ENCODE results near the gene SUSD4.

Gene SUSD4

DNA sequence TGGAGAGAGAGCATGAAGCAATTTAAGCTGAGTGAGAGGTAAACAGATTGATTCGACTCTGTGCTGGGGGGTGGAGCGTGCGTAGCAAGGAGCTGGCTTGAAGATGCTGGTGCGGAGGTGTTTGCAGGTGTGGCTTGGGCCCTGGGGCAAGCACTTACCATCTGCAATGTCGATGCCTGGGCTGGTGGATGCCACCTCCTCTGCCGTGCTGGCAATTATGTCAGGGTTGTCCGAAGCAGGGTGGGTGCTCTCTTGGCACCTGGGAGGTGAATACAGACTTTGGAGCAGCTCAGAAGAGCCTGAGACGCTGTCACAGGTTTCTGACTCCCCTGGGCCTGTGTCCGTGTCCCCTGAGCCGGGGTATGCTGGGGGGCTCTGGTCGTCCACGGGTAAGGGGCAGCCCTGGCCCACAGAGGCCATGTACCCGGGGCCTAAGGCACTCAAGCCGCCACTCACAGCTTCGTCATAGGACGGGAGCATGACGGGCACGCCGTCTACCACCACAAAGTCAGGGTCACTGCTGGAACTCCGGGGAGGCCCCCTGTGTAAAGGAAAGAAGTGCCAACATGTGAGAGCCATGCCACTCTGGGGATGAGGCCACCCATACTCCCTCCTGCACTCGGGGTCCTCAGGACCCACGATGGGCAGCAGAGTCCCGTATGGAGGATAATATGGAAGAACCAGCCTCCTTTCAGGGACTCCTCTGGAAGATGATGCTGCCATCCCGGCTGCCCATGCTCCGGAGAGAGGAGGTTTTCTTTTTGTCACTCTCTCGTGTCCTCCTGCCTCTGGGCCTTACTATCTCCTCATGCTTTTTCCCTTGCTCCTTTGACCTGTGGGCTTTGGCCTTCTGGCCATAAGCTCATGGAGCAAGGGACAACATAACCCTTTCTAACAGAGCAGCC, 140.6 kb downstream of the SUSD4 start:
- no peak overlapping the region for H3K4me3 ChIP-seq (ENCODE audit: low read length)
- H3K4me1 ChIP-seq (ENCODE audit: insufficient read depth, low read length), result no peaks in the 10 kb centered on the region
- H3K9me3 ChIP-seq (ENCODE audit: low read length), result peaks cover 2% of the 10 kb centered on the region
- H2AFZ ChIP-seq (ENCODE audit: low read depth, low read length), result no peak overlapping the region
- H3K27me3 ChIP-seq (ENCODE audit: insufficient read depth, low read length), result peaks cover 2% of the 10 kb centered on the region
- H3K36me3 ChIP-seq (ENCODE audit: insufficient read depth, low read length), result no peaks in the 10 kb centered on the region

DNA sequence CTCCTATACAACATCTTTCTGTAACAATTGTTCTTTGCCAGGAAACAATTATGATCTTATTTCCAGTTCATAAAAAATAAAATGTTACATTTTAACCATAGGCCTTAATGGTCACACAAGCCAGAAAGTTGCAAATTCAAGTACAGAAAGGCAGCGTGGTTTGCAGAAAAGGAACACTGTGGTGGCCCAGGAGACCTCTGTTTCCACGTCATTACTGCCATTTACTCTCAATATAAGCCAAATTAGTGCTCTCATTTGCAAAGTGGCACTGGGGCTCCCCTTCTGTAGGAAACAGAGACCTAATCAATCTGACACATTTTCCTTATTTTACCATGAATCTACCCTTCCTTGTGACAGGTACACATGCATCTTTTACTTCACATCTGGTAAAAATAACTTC, 141.6 kb downstream of the SUSD4 start:
- no peaks in the 10 kb centered on the region for H3K36me3 ChIP-seq (ENCODE audit: insufficient read depth, low read length)
- H3K9me3 ChIP-seq (ENCODE audit: low read length), result peaks cover 2% of the 10 kb centered on the region
- H2AFZ ChIP-seq (ENCODE audit: low read depth, low read length), result no peak overlapping the region
- H3K27me3 ChIP-seq (ENCODE audit: insufficient read depth, low read length), result peaks cover 2% of the 10 kb centered on the region
- H3K4me1 ChIP-seq (ENCODE audit: insufficient read depth, low read length), result no peaks in the 10 kb centered on the region
- H3K4me3 ChIP-seq (ENCODE audit: low read length), result no peak overlapping the region

DNA sequence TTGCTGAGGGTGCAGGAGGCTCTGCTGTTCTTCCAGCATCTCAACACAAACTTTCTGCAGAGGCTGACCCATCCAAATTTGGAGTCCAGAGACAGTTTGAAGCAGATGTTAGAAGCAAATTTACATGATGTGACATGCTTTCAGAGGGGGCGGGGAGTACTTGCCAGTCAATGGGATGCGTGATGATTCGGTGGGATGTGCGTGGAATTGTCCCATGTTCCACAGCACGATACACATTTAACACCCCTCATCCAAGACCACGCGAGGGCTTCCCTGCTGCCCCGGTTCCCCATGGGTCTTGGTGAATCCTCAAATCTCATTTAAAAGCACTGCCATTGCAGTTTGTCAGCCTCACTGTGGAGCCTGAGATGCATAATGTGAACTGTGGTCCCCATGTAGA, 142.3 kb downstream of the SUSD4 start:
- no peaks in the 10 kb centered on the region for H3K4me1 ChIP-seq (ENCODE audit: insufficient read depth, low read length)
- H3K36me3 ChIP-seq (ENCODE audit: insufficient read depth, low read length), result no peaks in the 10 kb centered on the region
- H3K4me3 ChIP-seq (ENCODE audit: low read length), result no peak overlapping the region
- H3K27me3 ChIP-seq (ENCODE audit: insufficient read depth, low read length), result peaks cover 2% of the 10 kb centered on the region
- H3K9me3 ChIP-seq (ENCODE audit: low read length), result peaks cover 2% of the 10 kb centered on the region
- H2AFZ ChIP-seq (ENCODE audit: low read depth, low read length), result no peak overlapping the region

DNA sequence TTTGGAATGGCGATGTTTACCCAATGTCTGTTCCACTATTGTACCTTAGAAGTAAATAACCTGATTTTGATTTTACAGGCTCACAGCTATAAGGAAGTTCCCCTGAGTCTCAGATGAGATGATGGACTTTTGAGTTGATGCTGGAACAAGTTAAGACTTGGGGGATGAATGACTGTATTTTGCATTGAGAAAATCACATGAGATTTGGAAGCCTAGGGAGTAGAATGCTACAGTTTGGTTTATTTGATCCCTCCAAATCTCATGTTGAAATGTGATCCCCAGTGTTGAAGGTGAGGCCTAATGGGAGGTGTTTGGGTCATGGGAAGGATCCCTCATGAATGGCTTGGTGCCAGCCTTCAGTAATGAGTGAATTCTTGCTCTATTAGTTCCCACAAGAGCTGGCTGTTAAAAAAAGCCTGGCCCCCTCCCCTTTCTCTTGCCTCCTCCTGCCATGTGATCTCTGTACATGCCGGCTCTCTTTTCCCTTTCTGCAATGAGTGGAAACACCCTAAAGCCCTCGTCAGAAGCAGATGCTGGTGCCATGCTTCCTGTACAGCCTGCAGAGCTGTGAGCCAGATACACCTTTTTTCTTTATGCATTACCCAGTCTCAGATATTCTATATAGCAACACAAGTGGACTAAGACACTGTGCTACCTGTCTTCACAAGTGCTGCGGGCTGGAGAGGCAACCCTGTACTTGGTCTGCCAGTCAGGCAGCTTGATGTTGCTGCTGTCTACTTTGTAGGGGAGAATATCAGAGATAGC, 143.9 kb downstream of the SUSD4 start:
- H3K27me3 ChIP-seq (ENCODE audit: insufficient read depth, low read length), result no peaks in the 10 kb centered on the region
- no peak overlapping the region for H3K4me3 ChIP-seq (ENCODE audit: low read length)
- H3K4me1 ChIP-seq (ENCODE audit: insufficient read depth, low read length), result no peaks in the 10 kb centered on the region
- H3K36me3 ChIP-seq (ENCODE audit: insufficient read depth, low read length), result no peaks in the 10 kb centered on the region
- H3K9me3 ChIP-seq (ENCODE audit: low read length), result peaks cover 2% of the 10 kb centered on the region
- H2AFZ ChIP-seq (ENCODE audit: low read depth, low read length), result no peak overlapping the region

DNA sequence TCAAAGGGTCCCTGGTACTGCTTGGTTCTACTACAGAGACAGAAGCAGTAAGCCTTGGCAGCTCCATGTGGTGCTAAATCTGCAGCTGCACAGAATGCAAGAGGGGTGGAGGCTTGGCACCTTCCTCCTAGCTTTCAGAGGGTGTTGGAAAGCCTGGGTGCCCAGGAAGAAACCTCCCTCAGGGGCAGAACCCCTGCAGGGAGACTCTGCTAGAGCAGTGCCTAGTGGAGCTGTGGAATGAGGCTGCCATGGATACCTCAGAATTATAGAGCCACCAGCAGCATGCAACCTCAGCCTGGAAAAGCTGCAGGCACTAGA, 144.7 kb downstream of the SUSD4 start:
- H2AFZ ChIP-seq (ENCODE audit: low read depth, low read length), result no peak overlapping the region
- no peak overlapping the region for H3K4me3 ChIP-seq (ENCODE audit: low read length)
- no peaks in the 10 kb centered on the region for H3K4me1 ChIP-seq (ENCODE audit: insufficient read depth, low read length)
- H3K27me3 ChIP-seq (ENCODE audit: insufficient read depth, low read length), result no peaks in the 10 kb centered on the region
- peaks cover 2% of the 10 kb centered on the region for H3K9me3 ChIP-seq (ENCODE audit: low read length)
- H3K36me3 ChIP-seq (ENCODE audit: insufficient read depth, low read length), result no peaks in the 10 kb centered on the region

DNA sequence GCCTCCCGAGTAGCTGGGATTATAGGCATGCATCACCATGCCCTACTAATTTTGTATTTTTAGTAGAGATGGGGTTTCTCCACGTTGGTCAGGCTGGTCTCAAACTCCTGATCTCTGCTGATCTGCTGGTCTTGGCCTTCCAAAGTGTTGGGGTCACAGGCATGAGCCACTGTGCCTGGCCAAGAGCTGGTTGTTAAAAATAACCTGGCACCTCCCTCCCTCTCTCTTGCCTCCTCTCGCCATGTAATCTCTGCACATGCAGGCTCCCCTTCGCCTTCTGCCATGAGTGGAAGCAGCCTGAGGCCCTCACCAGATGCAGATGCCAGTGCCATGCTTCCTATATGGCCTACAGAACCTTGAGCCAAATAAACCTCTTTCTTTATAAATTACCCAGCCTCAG, 146.2 kb downstream of the SUSD4 start:
- H2AFZ ChIP-seq (ENCODE audit: low read depth, low read length), result no peak overlapping the region
- no peaks in the 10 kb centered on the region for H3K36me3 ChIP-seq (ENCODE audit: insufficient read depth, low read length)
- H3K9me3 ChIP-seq (ENCODE audit: low read length), result peaks cover 2% of the 10 kb centered on the region
- H3K27me3 ChIP-seq (ENCODE audit: insufficient read depth, low read length), result no peaks in the 10 kb centered on the region
- H3K4me1 ChIP-seq (ENCODE audit: insufficient read depth, low read length), result no peaks in the 10 kb centered on the region
- no peak overlapping the region for H3K4me3 ChIP-seq (ENCODE audit: low read length)

DNA sequence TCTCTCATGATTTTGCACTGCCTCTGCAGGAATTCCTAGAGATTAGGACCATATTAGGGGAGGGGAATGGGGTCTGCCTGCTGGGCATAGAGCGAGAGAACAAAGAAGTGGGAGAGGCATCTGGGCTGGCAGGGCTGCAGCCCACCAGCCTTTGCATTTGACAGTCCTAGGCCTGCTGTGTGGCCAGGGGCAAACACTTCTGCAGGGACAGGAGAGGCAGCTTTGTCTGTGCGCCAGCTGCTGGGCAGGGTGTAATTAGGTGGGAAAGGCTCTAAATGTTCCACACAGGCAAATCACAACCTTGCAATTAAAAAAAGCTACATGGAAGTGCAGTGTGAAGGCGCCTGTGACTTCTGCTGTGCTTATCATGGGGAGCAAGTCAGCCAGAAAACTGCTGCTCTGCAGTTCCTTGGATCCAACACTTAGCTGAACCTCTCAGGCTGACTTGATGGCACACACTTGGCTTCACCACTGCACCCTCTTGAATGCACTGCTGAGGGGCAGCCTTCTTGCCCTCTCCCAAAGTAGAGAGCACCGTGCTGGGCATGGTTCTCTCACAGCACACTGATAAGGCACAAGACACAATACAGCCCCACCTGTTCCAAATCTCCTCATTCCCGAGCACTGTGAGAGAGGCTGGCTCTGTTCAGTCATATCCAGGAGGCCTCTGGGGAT, 147.3 kb downstream of the SUSD4 start:
- Histone ChIP-seq H3K27me3 (ENCODE audit: insufficient read depth, low read length) (no peaks in the 10 kb centered on the region), H3K36me3 (ENCODE audit: insufficient read depth, low read length) (no peaks in the 10 kb centered on the region), H3K9me3 (ENCODE audit: low read length) (peaks cover 2% of the 10 kb centered on the region), H2AFZ (ENCODE audit: low read depth, low read length) (no peak overlapping the region), H3K4me3 (ENCODE audit: low read length) (no peak overlapping the region), H3K4me1 (ENCODE audit: insufficient read depth, low read length) (no peaks in the 10 kb centered on the region)

DNA sequence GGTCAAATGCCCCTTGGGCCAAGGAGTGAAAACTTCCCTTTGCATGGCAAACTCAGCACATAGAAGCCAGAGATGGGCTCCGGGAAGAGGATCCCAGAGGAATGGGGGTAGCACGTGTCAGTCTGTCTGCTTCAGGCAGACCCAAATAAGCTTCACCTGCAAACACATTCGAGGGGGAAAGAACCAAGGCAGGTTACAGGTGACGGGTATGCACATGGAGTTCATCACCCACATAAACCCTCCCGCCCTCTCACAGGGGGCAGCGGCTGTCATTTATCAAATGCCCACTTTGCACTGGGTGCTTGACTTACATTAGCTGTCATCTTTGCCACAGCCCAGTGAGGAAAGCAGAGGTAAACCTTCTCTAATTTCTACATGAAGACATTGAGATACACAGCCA, 147.9 kb downstream of the SUSD4 start:
- Histone ChIP-seq H3K4me3 (ENCODE audit: low read length) (no peak overlapping the region), H3K9me3 (ENCODE audit: low read length) (peaks cover 2% of the 10 kb centered on the region), H2AFZ (ENCODE audit: low read depth, low read length) (no peak overlapping the region), H3K27me3 (ENCODE audit: insufficient read depth, low read length) (no peaks in the 10 kb centered on the region), H3K4me1 (ENCODE audit: insufficient read depth, low read length) (no peaks in the 10 kb centered on the region), H3K36me3 (ENCODE audit: insufficient read depth, low read length) (no peaks in the 10 kb centered on the region)

DNA sequence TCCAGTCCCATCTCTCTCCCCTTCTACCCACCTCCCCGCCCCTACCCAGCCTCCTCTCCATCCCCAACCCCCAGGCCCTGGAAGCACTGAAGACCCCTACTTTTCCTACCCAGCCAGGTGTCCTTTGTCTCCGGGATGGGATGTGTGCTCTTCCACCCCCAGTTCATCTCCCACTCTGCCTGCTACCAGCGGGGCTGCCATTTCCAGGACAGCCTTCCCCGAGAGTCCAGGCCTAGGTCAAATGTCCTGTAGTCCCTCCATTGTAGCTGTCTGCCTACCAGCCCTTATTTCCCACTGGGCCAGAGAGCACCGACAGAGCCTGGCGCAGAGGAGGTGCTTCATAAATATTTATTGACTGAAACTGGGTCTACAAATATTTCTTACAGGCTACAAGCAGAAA, 148.9 kb downstream of the SUSD4 start:
- Histone ChIP-seq H2AFZ (ENCODE audit: low read depth, low read length) (no peak overlapping the region), H3K36me3 (ENCODE audit: insufficient read depth, low read length) (no peaks in the 10 kb centered on the region), H3K27me3 (ENCODE audit: insufficient read depth, low read length) (no peaks in the 10 kb centered on the region), H3K4me1 (ENCODE audit: insufficient read depth, low read length) (no peaks in the 10 kb centered on the region), H3K4me3 (ENCODE audit: low read length) (no peak overlapping the region), H3K9me3 (ENCODE audit: low read length) (peaks cover 2% of the 10 kb centered on the region)

DNA sequence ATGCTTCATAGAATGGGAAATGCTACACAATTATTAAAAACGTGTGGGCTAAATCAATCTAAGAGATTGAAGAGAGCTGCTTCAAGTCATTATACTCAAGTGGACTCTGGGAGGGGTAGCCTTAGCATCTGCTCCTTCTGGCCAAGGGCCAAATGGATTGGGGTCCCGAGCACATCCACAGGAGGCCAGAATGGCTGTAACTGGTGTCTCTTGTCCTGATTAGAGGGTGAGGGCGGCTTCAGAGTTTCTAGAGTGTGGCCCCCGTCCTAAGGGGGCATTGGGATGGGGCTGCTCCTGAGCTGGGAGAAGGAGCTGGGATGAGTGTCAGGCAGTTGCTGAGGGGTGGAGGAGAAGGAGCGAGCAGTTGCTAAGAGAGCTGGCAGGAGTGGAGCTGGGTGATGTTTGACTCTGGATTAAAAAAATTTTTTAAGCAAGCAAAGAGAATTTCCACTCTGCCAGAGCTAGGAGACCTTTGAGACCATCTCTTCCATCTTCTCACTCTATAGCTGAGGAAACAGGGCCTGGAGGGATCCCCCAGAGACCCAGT, 149.6 kb downstream of the SUSD4 start:
- H3K36me3 ChIP-seq (ENCODE audit: insufficient read depth, low read length), result no peaks in the 10 kb centered on the region
- H3K4me3 ChIP-seq (ENCODE audit: low read length), result no peak overlapping the region

DNA sequence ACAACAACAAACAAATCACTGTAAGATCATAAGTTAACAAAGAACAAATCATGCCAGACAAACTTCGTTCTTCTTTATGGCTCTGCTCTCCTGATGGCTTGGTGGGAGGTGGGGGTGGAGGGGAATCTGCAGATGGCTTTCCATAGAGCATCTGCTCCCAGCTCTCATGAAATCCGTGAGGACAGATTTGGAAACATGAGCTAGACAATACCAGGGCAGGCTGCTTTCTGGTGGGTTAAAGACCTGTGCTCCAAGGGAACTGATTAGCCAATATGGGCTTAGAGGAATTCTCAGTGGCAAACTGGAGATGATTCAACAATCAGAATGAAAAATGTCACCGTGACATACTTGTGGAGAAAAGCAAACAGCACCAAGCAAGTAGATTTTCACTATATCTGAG, 151.5 kb downstream of the SUSD4 start:
- Histone ChIP-seq H3K9me3 (ENCODE audit: low read length) (no peaks in the 10 kb centered on the region), H3K36me3 (ENCODE audit: insufficient read depth, low read length) (no peaks in the 10 kb centered on the region), H3K4me3 (ENCODE audit: low read length) (no peak overlapping the region), H3K4me1 (ENCODE audit: insufficient read depth, low read length) (no peaks in the 10 kb centered on the region), H2AFZ (ENCODE audit: low read depth, low read length) (no peak overlapping the region), H3K27me3 (ENCODE audit: insufficient read depth, low read length) (no peaks in the 10 kb centered on the region)

More for the DNA sequence above, 149.6 kb downstream of the SUSD4 start:
- Histone ChIP-seq H3K9me3 (ENCODE audit: low read length) (peaks cover 2% of the 10 kb centered on the region), H2AFZ (ENCODE audit: low read depth, low read length) (no peak overlapping the region), H3K4me1 (ENCODE audit: insufficient read depth, low read length) (no peaks in the 10 kb centered on the region), H3K27me3 (ENCODE audit: insufficient read depth, low read length) (no peaks in the 10 kb centered on the region)

DNA sequence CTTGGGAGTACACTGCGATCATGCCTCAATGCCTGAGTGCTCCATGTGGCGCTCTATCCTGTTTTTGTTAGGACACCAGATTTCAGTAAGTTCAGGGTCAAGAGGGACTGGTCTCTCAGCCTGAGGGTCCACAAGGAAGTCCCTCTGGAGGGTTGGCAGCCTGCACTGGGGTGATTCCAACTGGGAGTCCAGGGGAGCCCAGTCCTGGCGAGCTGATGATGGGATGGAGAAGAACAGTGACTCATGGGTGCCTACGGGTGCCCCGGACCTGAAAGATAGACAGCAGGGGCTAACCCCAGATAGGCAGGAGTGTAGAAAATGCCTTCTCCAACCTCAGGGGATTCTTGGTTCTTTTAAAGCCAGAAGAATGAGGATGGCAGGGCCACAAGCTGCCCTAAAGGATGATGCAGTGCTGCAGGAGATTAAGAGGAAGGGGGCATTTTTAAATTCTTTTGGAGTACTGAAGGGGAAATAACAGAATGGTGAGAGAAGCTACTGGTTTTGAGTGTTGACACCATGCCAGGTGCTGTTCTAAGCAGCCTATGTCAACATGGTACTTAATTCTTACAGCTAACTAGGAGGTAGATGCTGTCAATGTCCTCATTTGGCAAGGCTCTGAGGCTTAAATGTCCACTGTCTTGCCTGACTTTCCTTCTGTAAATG, 152.5 kb downstream of the SUSD4 start:
- Histone ChIP-seq H3K9me3 (ENCODE audit: low read length) (no peaks in the 10 kb centered on the region), H2AFZ (ENCODE audit: low read depth, low read length) (no peak overlapping the region), H3K4me1 (ENCODE audit: insufficient read depth, low read length) (no peaks in the 10 kb centered on the region), H3K27me3 (ENCODE audit: insufficient read depth, low read length) (no peaks in the 10 kb centered on the region), H3K4me3 (ENCODE audit: low read length) (no peak overlapping the region), H3K36me3 (ENCODE audit: insufficient read depth, low read length) (no peaks in the 10 kb centered on the region)

DNA sequence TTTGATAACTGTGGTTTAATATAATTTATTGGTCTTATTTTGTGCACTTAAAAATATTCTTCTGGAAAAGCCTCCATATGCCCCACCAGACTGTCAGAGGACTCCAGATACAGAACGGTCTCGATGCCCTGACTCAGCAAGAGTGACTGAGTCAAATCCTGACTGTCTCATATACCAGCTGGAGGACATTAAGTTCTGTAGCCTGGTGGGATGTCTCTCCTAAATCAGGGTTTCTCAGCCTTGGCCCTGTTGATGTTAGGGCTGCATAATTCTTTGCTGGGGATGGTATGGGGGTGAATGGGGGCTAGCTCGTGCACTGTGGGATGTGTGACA, 153.2 kb downstream of the SUSD4 start:
- H3K4me1 ChIP-seq (ENCODE audit: insufficient read depth, low read length), result no peaks in the 10 kb centered on the region
- H3K9me3 ChIP-seq (ENCODE audit: low read length), result no peaks in the 10 kb centered on the region
- H3K36me3 ChIP-seq (ENCODE audit: insufficient read depth, low read length), result no peaks in the 10 kb centered on the region
- H3K27me3 ChIP-seq (ENCODE audit: insufficient read depth, low read length), result no peaks in the 10 kb centered on the region
- no peak overlapping the region for H3K4me3 ChIP-seq (ENCODE audit: low read length)
- H2AFZ ChIP-seq (ENCODE audit: low read depth, low read length), result no peak overlapping the region

Data from neuron (in vitro differentiated cells).